ENCODE results near the gene RPL39. TPM values are rescaled to one million over a fixed set of nuclear protein-coding genes. Genes with fewer than 3 reads are reported as not detected.

RPL39 gene
- 1,157 and 1,530 TPM in 2 replicates for total RNA-seq

DNA sequence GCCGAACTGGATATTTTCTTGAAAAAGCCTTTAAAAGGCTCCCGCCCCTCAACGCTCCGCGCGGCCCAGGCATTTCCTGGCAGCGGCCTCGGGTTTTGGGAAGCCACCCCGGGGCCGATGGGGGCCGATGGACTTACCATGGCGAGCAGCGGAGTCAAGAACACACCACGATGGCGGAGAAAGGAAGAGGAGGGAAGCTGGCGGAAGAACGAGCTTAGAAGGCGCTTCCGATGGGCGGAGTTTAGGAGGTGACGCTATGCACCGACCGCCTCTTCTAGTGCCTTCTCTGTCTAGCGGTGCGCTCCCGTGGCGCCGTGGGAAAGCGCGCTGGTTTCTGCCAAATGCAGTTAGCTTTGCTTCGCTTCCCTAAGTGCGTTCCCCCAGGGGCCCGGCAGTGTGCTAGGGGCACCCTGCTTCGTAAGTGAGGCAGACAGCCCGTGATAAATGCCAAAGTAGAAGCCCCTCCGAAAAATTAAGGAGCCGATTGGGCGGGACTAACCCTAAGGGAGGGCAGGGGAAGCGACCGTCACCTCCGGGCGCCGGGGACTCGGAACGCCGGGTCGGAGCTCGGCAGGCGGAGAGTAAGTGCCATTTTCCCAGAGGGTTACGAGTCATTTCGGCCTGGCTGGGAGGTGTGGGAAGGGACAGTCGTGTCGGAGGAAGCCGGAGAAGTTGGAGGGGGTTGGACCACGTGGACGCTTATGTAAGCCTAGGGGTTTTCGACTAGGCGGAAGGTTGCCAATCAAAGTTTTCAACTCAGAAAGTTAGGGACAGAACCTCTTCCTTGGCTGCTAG lies at the start of gene RPL39:
RPL39 (minus strand) TSS at position 194 of the 795 bp plus-strand sequence; CDS start at position 140, 54 bp downstream.

DNA sequence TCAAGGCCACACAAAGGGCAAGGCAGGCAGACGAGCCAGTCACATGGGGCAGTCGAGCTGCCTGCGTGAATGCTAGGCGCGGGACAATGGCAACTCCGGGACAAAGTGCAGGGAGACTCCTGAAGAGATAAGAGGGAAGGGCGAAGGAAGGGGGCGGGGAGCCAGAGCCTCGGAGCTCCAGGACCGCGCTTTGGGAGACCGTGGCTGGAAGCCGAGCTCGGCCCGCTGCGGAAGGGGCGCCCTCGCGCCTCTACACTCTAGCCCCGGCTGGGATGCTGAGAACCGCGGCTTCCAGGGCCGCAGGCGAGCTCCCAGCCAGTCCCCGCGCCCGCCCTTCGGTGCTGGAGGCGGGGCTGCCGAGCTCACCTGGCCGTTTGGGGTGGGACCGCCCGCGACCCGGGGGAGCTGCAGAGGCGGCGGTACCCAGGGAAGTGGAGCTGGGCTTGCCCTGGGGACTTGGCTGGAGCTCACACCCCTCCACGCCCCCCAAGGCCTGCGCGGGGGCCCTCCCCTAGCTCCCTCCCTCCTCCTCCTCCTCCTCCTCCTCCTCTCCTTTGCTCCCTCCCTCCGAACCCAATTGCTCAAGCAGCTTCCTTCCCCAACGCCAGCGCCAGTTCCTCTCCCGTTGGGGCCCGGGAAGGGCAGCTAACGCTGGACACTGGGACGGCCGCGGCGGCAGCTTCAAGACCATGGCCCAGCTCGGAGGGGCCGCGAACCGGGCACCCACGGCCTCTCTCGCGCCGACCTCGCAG lies 33.3 kb downstream of the RPL39 start, which contains the start of gene SOWAHD:
SOWAHD (plus strand) TSS at position 610 of the 752 bp plus-strand sequence; CDS start at position 690, 80 bp downstream.

Small RNA genes lying within 50 kb of the gene (small RNA-seq; reads per million reads assigned to genes)
- gene SNORA69, result 0.20 reads per million

Other genes with a start within 250 kb of the RPL39 start
- gene STEEP1, start 226.2 kb downstream of the RPL39 start, total RNA-seq, result 21.0 and 33.8 TPM in 2 replicates
- gene UBE2A, start 217.1 kb downstream of the RPL39 start, total RNA-seq, result 24.7 and 41.1 TPM in 2 replicates
- gene NKRF, start 185.2 kb downstream of the RPL39 start, total RNA-seq, result 2.8 and 3.5 TPM in 2 replicates
- gene SEPTIN6, start 98.5 kb downstream of the RPL39 start, total RNA-seq, result 3.5 and 4.8 TPM in 2 replicates
- gene SOWAHD, start 33.0 kb downstream of the RPL39 start, total RNA-seq, result not detected in 2 replicates
- 0.43 and 3.1 TPM in 2 replicates for gene UPF3B, start 61.3 kb upstream of the RPL39 start, total RNA-seq
- gene RNF113A, start 80.1 kb upstream of the RPL39 start, total RNA-seq, result 13.7 and 20.0 TPM in 2 replicates
- gene NDUFA1, start 80.2 kb upstream of the RPL39 start, total RNA-seq, result 33.5 and 99.3 TPM in 2 replicates
- not detected in 2 replicates for gene AKAP14, start 104.3 kb upstream of the RPL39 start, total RNA-seq
- gene NKAP, start 152.1 kb upstream of the RPL39 start, total RNA-seq, result 3.9 and 4.3 TPM in 2 replicates